Measurements from ENCODE around the gene CPSF7.

GRCh38 chr11:61477126-61477525 is 47.4 kb upstream of the CPSF7 start:
- TF ChIP-seq CTCF (conservative IDR thresholded peaks at IDR 0.05; ENCODE audit: low read depth, low read length) (no peak), EZH2phosphoT487 (IDR thresholded peaks at IDR 0.05; ENCODE audit: borderline replicate concordance, low read length) (no peak)
